ENCODE measurements around the gene SCRT2.
"Not testable (repeated sequence)": the region's sequence is repeated elsewhere in the genome, so short reads cannot be mapped to it uniquely, and the experiment has no call there.

SCRT2 gene

GRCh38 chr20:701401-702129 is 26.0 kb upstream of the SCRT2 start:
- DNase-seq (ENCODE audit: low read depth in 2 of 2) = no peak

GRCh38 chr20:699811-700338 is 24.3 kb upstream of the SCRT2 start:
- no peak for DNase-seq (ENCODE audit: low read depth in 2 of 2)

- DNase-seq (ENCODE audit: low read depth in 2 of 2) = no peak
Observed at GRCh38 chr20:699342-699741, 23.7 kb upstream of the SCRT2 start.

- DNase-seq (ENCODE audit: low read depth in 2 of 2) = no peak
Observed at GRCh38 chr20:698276-698675, 22.7 kb upstream of the SCRT2 start.

GRCh38 chr20:697826-698225 is 22.2 kb upstream of the SCRT2 start:
- no peak for DNase-seq (ENCODE audit: low read depth in 2 of 2)

GRCh38 chr20:695165-695866 is 19.7 kb upstream of the SCRT2 start:
- DNase-seq (ENCODE audit: low read depth in 2 of 2) = no peak

- no peak for DNase-seq (ENCODE audit: low read depth in 2 of 2)
Observed at GRCh38 chr20:694496-694895, 18.9 kb upstream of the SCRT2 start.

GRCh38 chr20:693786-694185 is 18.2 kb upstream of the SCRT2 start:
- DNase-seq (ENCODE audit: low read depth in 2 of 2) = not testable (repeated sequence)

- no peak for DNase-seq (ENCODE audit: low read depth in 2 of 2)
Observed at GRCh38 chr20:692044-692443, 16.4 kb upstream of the SCRT2 start.

- DNase-seq (ENCODE audit: low read depth in 2 of 2) = no peak
Observed at GRCh38 chr20:689947-690346, 14.3 kb upstream of the SCRT2 start.

GRCh38 chr20:689348-689747 is 13.7 kb upstream of the SCRT2 start:
- no peak for DNase-seq (ENCODE audit: low read depth in 2 of 2)

GRCh38 chr20:688809-689212 is 13.2 kb upstream of the SCRT2 start:
- no peak for DNase-seq (ENCODE audit: low read depth in 2 of 2)

GRCh38 chr20:687468-688203 is 12.0 kb upstream of the SCRT2 start:
- no peak for DNase-seq (ENCODE audit: low read depth in 2 of 2)

GRCh38 chr20:684676-685319 is 9.2 kb upstream of the SCRT2 start:
- no peak for DNase-seq (ENCODE audit: low read depth in 2 of 2)

- no peak for DNase-seq (ENCODE audit: low read depth in 2 of 2)
Observed at GRCh38 chr20:682123-682522, 6.5 kb upstream of the SCRT2 start.

- DNase-seq (ENCODE audit: low read depth in 2 of 2) = no peak
Observed at GRCh38 chr20:680638-681187, 5.1 kb upstream of the SCRT2 start.

GRCh38 chr20:677957-678356 is 2.4 kb upstream of the SCRT2 start:
- DNase-seq (ENCODE audit: low read depth in 2 of 2) = no peak

- no peak for DNase-seq (ENCODE audit: low read depth in 2 of 2)
Observed at GRCh38 chr20:676967-677366, 1.4 kb upstream of the SCRT2 start.

GRCh38 chr20:676315-676937 is 824 bp upstream of the SCRT2 start:
- no peak for DNase-seq (ENCODE audit: low read depth in 2 of 2)

- DNase-seq (ENCODE audit: low read depth in 2 of 2) = no peak
Observed at GRCh38 chr20:675033-675452, 559 bp downstream of the SCRT2 start.

- DNase-seq (ENCODE audit: low read depth in 2 of 2) = no peak
Observed at GRCh38 chr20:673603-674001, 2.0 kb downstream of the SCRT2 start.

Measured in stimulated activated CD8-positive, alpha-beta memory T cell treated with anti-CD3 and anti-CD28 coated beads, Interleukin-15, amount 100 ng/mL, for 48 hours (primary cell).